Esophagus squamous epithelium (tissue), 5 donors: ENCODE results near the gene PI4K2A. TPM values are rescaled to one million over a fixed set of nuclear protein-coding genes. Genes with fewer than 3 reads are reported as not detected.
A peak's percentile ranks its signal among the peaks of the same experiment; 100 is the strongest.
"Not testable (repeated sequence)": the region's sequence is repeated elsewhere in the genome, so short reads cannot be mapped to it uniquely, and the experiment has no call there.

Source experiments
- DNase-seq: peaks from one replicate; lab custom pipeline; 2025; lab: John Stamatoyannopoulos, UW
- H3K27ac ChIP-seq, 4 donors: fragments of 200-600 bp; sonication (generic); one replicate each; pipeline ENCODE4 v1.5.1; 2016 to 2019; ENCODE audit warnings: mild to moderate bottlenecking in 1 of 4
- H3K27me3 ChIP-seq, 4 donors: fragments of 200-600 bp; sonication (generic); 1 replicate in 3 of 4; 2 replicates in 1 of 4; pipeline versions ENCODE4 v1.5.1 to v1.6.0; 2017 to 2021; ENCODE audit warnings: antibody characterized with exemption in 1 of 4
- H3K36me3 ChIP-seq, 3 donors: fragments of 200-600 bp; sonication (generic); one replicate each; pipeline ENCODE4 v1.5.1; 2016 to 2019
- H3K4me1 ChIP-seq, 3 donors: fragments of 200-600 bp; sonication (generic); one replicate each; pipeline ENCODE4 v1.5.1; 2017 to 2019
- H3K4me3 ChIP-seq, 4 donors: fragments of 200-600 bp; sonication (generic); 1 replicate in 3 of 4; 2 replicates in 1 of 4; pipeline ENCODE4 v1.5.1; 2016 to 2019; ENCODE audit warnings: mild to moderate bottlenecking in 2 of 4, moderate library complexity in 1 of 4
- H3K9me3 ChIP-seq, 3 donors: fragments of 200-600 bp; sonication (generic); one replicate each; pipeline ENCODE4 v1.5.1; 2016 to 2019
- CTCF ChIP-seq, 6 experiments: fragments of 450-650 bp in 4 of 6; fragments of 200-600 bp in 2 of 6; sonication (generic) in 2 of 6; IDR thresholded peaks; one replicate each; pipeline ENCODE4 v1.5.1; 2016 to 2019; ENCODE audit warnings: antibody characterized with exemption in 6 of 6, mild to moderate bottlenecking in 4 of 6, moderate library complexity in 4 of 6
- POLR2A ChIP-seq, 4 donors: fragments of 450-650 bp; IDR thresholded peaks; one replicate each; pipeline ENCODE4 v1.6.1; 2017; ENCODE audit warnings: antibody characterized with exemption in 4 of 4, mild to moderate bottlenecking in 4 of 4, moderate library complexity in 3 of 4
- WGBS, 2 donors: methylation state at CpG; one replicate each; pipeline ENCODE4 v1.1.5; 2018; 5-methylcytosine and 5-hydroxymethylcytosine counted together
- intact Hi-C: fragments of 100-400 bp; cut with DNase I; formaldehyde crosslinking; loops from one replicate; pipeline ENCODE4 v1.15.0; 2022
- total RNA-seq, 4 donors: library from RNA; depleted of rRNA; stranded (reverse); fragments of >200 nt; gene quantifications; one replicate each; pipeline ENCODE4 v1.1.0, GENCODE V29; 2016
- donor health status: DM: yes; HTN: yes; CAD: no.

Gene PI4K2A
- total RNA-seq, 4 donors from 2014 or later, result 14.0 to 29.3 (median 19.6) TPM

GRCh38 chr10:97690133-97690532 is 49.7 kb downstream of the PI4K2A start:
- Histone ChIP-seq H3K27me3 (no peaks in the 10 kb centered on the region), H3K9me3 (no peaks in the 10 kb centered on the region), H3K27ac (peak overlapping the region; percentile 88 to 97 (median 94)), H3K4me1 (peaks cover 29 to 52% (median 36%) of the 10 kb centered on the region in 3 donors), H3K4me3 (no peak overlapping the region), H3K36me3 (no peaks in the 10 kb centered on the region)
- DNase-seq, result no peak
- intact Hi-C loops, result no loop called here
- 37 to 51% methylated on average over 3 of the region's 3 CpGs for WGBS, 2 donors
- no peak for TF ChIP-seq CTCF (IDR thresholded peaks at IDR 0.05)
- no peak for TF ChIP-seq POLR2A (IDR thresholded peaks at IDR 0.05)

- H3K36me3 ChIP-seq, H3K27me3 ChIP-seq, H3K4me3 ChIP-seq, H3K9me3 ChIP-seq, H3K27ac ChIP-seq, H3K4me1 ChIP-seq, DNase-seq: not testable (repeated sequence)
- intact Hi-C loops, result loop anchor here (5.0 kb wide), 1 partner anchor 39 kb away; the partner anchor contains the start of gene ZFYVE27
- WGBS, 2 donors, result 69 to 72% methylated on average over 3 to 10 of the region's 11 CpGs
Observed at GRCh38 chr10:97698072-97698655, 57.7 kb downstream of the PI4K2A start.

- TF ChIP-seq CTCF (IDR thresholded peaks at IDR 0.05), result peak; percentile 43 to 82 (median 74)
- TF ChIP-seq POLR2A (IDR thresholded peaks at IDR 0.05), result no peak
Observed at GRCh38 chr10:97701438-97702069, 61.1 kb downstream of the PI4K2A start.

GRCh38 chr10:97703398-97704067 is 63.1 kb downstream of the PI4K2A start:
- Histone ChIP-seq H3K27me3 (peaks cover 0 to 36% (median 0%) of the 10 kb centered on the region in 4 donors), H3K4me1 (peaks cover 0 to 9% (median 8%) of the 10 kb centered on the region in 3 donors), H3K9me3 (no peaks in the 10 kb centered on the region), H3K4me3 (no peak overlapping the region), H3K27ac (no peak overlapping the region), H3K36me3 (no peaks in the 10 kb centered on the region)
- no peak for DNase-seq
- intact Hi-C loops, result no loop called here
- TF ChIP-seq POLR2A (IDR thresholded peaks at IDR 0.05), result no peak
- no peak for TF ChIP-seq CTCF (IDR thresholded peaks at IDR 0.05)
- 76 to 81% methylated on average over 6 to 7 of the region's 7 CpGs for WGBS, 2 donors

More at GRCh38 chr10:97701438-97702069, 61.1 kb downstream of the PI4K2A start:
- Histone ChIP-seq H3K36me3 (no peaks in the 10 kb centered on the region), H3K27ac (no peak overlapping the region), H3K27me3 (peaks cover 0 to 20% (median 0%) of the 10 kb centered on the region in 4 donors), H3K4me3 (no peak overlapping the region), H3K4me1 (peaks cover 0 to 9% (median 8%) of the 10 kb centered on the region in 3 donors), H3K9me3 (no peaks in the 10 kb centered on the region)
- 20 to 43% methylated on average over 6 to 10 of the region's 12 CpGs for WGBS, 2 donors
- intact Hi-C loops, result no loop called here
- DNase-seq, result no peak

- 63 to 67% methylated on average over 1 of the region's 1 CpG for WGBS, 2 donors
- intact Hi-C loops, result no loop called here
- TF ChIP-seq CTCF (IDR thresholded peaks at IDR 0.05), result no peak
Observed at GRCh38 chr10:97704341-97704740, 63.9 kb downstream of the PI4K2A start.

More at GRCh38 chr10:97704341-97704740, 63.9 kb downstream of the PI4K2A start:
- Histone ChIP-seq H3K36me3 (no peaks in the 10 kb centered on the region), H3K27ac (no peak overlapping the region), H3K27me3 (peaks cover 0 to 44% (median 0%) of the 10 kb centered on the region in 4 donors), H3K9me3 (no peaks in the 10 kb centered on the region), H3K4me3 (no peak overlapping the region), H3K4me1 (peaks cover 0 to 12% (median 8%) of the 10 kb centered on the region in 3 donors)
- no peak for DNase-seq
